Measurements from ENCODE around the gene NOVA2. TPM values are rescaled to one million over a fixed set of nuclear protein-coding genes. Genes with fewer than 3 reads are reported as not detected.

Gene NOVA2
- total and polyA plus RNA-seq, 2 donors from 2014 or later: 0.95 to 8.5 TPM

GRCh38 chr19:45975306-45976070, 1.8 kb upstream of the NOVA2 start:
- no peak for FAIRE-seq
- peaks cover 25% of the 10 kb centered on the region for H3K27me3 ChIP-seq (ENCODE audit: control insufficient read depth, insufficient read depth, low read length)

GRCh38 chr19:45972947-45973540, 621 bp downstream of the NOVA2 start:
- Histone ChIP-seq H3K27ac (ENCODE audit: low read depth in 2 of 2, low read length in 2 of 2) (peak overlapping the region in 1 of 2 donors; percentile 60), H3K27me3 (ENCODE audit: control insufficient read depth, insufficient read depth, low read length) (peaks cover 25% of the 10 kb centered on the region), H3K4me3 (ENCODE audit: low read length in 3 of 3) (peak overlapping the region in 2 of 3 donors; percentile 35 to 42), H3K9ac (ENCODE audit: low read length in 3 of 3) (no peak overlapping the region), H3K36me3 (ENCODE audit: control insufficient read depth in 2 of 3, insufficient read depth in 3 of 3, low read length in 3 of 3) (no peaks in the 10 kb centered on the region), H3K9me3 (ENCODE audit: control insufficient read depth in 2 of 3, insufficient read depth in 1 of 3, low read length in 3 of 3) (no peaks in the 10 kb centered on the region), H3K4me1 (ENCODE audit: control insufficient read depth in 2 of 3, insufficient read depth in 2 of 3, low read depth in 1 of 3, low read length in 3 of 3) (no peaks in the 10 kb centered on the region)
- peak in 2 of 5 donors; percentile 26 to 51 for DNase-seq
- FAIRE-seq: no peak
- intact Hi-C loops (cut with DNase I): no loop called here
- TF ChIP-seq CTCF (IDR thresholded peaks at IDR 0.05; ENCODE audit: borderline replicate concordance, extremely low read depth, insufficient read depth): no peak

More at GRCh38 chr19:45975306-45976070, 1.8 kb upstream of the NOVA2 start:
- Histone ChIP-seq H3K4me3 (ENCODE audit: low read length in 3 of 3) (no peak overlapping the region), H3K27ac (ENCODE audit: low read depth in 2 of 2, low read length in 2 of 2) (no peak overlapping the region), H3K9ac (ENCODE audit: low read length in 3 of 3) (no peak overlapping the region), H3K36me3 (ENCODE audit: control insufficient read depth in 2 of 3, insufficient read depth in 3 of 3, low read length in 3 of 3) (no peaks in the 10 kb centered on the region), H3K9me3 (ENCODE audit: control insufficient read depth in 2 of 3, insufficient read depth in 1 of 3, low read length in 3 of 3) (no peaks in the 10 kb centered on the region), H3K4me1 (ENCODE audit: control insufficient read depth in 2 of 3, insufficient read depth in 2 of 3, low read depth in 1 of 3, low read length in 3 of 3) (no peaks in the 10 kb centered on the region)
- intact Hi-C loops (cut with DNase I): no loop called here
- no peak for DNase-seq
- no peak for TF ChIP-seq CTCF (IDR thresholded peaks at IDR 0.05; ENCODE audit: borderline replicate concordance, extremely low read depth, insufficient read depth)

- intact Hi-C loops (cut with DNase I): no loop called here
- H3K27ac ChIP-seq (ENCODE audit: low read depth in 2 of 2, low read length in 2 of 2): peak overlapping the region; percentile 23 to 63
- H3K9me3 ChIP-seq (ENCODE audit: control insufficient read depth in 2 of 3, insufficient read depth in 1 of 3, low read length in 3 of 3): no peaks in the 10 kb centered on the region
- no peak for DNase-seq
- H3K9ac ChIP-seq (ENCODE audit: low read length in 3 of 3): peak overlapping the region in 1 of 3 donors; percentile 23
- no peaks in the 10 kb centered on the region for H3K36me3 ChIP-seq (ENCODE audit: control insufficient read depth in 2 of 3, insufficient read depth in 3 of 3, low read length in 3 of 3)
- H3K4me1 ChIP-seq (ENCODE audit: control insufficient read depth in 2 of 3, insufficient read depth in 2 of 3, low read depth in 1 of 3, low read length in 3 of 3): no peaks in the 10 kb centered on the region
- peak overlapping the region; percentile 30 to 42 (median 35) for H3K4me3 ChIP-seq (ENCODE audit: low read length in 3 of 3)
- peaks cover 25% of the 10 kb centered on the region for H3K27me3 ChIP-seq (ENCODE audit: control insufficient read depth, insufficient read depth, low read length)
- no peak for TF ChIP-seq CTCF (IDR thresholded peaks at IDR 0.05; ENCODE audit: borderline replicate concordance, extremely low read depth, insufficient read depth)
- no peak for FAIRE-seq
Measured at GRCh38 chr19:45972081-45972946, 1.4 kb downstream of the NOVA2 start.
